Hematopoietic multipotent progenitor cell treated with erythropoietin and hydrocortisone succinate and interleukin-3 and kit ligand, for 15 days (in vitro differentiated cells): ENCODE data around the gene ARHGEF19.
"Not testable (repeated sequence)": the region's sequence is repeated elsewhere in the genome, so short reads cannot be mapped to it uniquely, and the experiment has no call there.

Experiments
- DNase-seq: peaks from one replicate; pipeline ENCODE4 v3.0.0-alpha.2; 2015; ENCODE audit warnings: low spot score

The ARHGEF19 gene

GRCh38 chr1:16243936-16244649, 31.6 kb upstream of the ARHGEF19 start:
- peak; percentile 95 for DNase-seq

- DNase-seq, result peak; percentile 77
Measured at GRCh38 chr1:16243215-16243610, 30.8 kb upstream of the ARHGEF19 start.

- no peak for DNase-seq
Measured at GRCh38 chr1:16242556-16243214, 30.2 kb upstream of the ARHGEF19 start.

- no peak for DNase-seq
Measured at GRCh38 chr1:16241221-16241708, 28.8 kb upstream of the ARHGEF19 start.

GRCh38 chr1:16239972-16240491, 27.6 kb upstream of the ARHGEF19 start:
- no peak for DNase-seq

GRCh38 chr1:16237343-16237830, 24.9 kb upstream of the ARHGEF19 start:
- no peak for DNase-seq

GRCh38 chr1:16236511-16237342, 24.3 kb upstream of the ARHGEF19 start, which contains the start of gene CPLANE2:
CPLANE2 (minus strand) TSS chr1:16237183; CDS start chr1:16236742, 441 bp downstream.
- peak; percentile 95 for DNase-seq

- peak; percentile 84 for DNase-seq
Measured at GRCh38 chr1:16235944-16236510, 23.6 kb upstream of the ARHGEF19 start.

GRCh38 chr1:16235347-16235746, 22.9 kb upstream of the ARHGEF19 start:
- DNase-seq, result no peak

GRCh38 chr1:16233431-16233830, 21.0 kb upstream of the ARHGEF19 start:
- no peak for DNase-seq

- DNase-seq, result no peak
Measured at GRCh38 chr1:16232316-16232710, 19.9 kb upstream of the ARHGEF19 start.

GRCh38 chr1:16231331-16232315, 19.2 kb upstream of the ARHGEF19 start:
- no peak for DNase-seq

GRCh38 chr1:16230744-16231143, 18.3 kb upstream of the ARHGEF19 start:
- no peak for DNase-seq

GRCh38 chr1:16229976-16230740, 17.7 kb upstream of the ARHGEF19 start:
- DNase-seq, result no peak

GRCh38 chr1:16226490-16227179, 14.2 kb upstream of the ARHGEF19 start:
- no peak for DNase-seq

- DNase-seq, result no peak
Measured at GRCh38 chr1:16226129-16226489, 13.7 kb upstream of the ARHGEF19 start.

GRCh38 chr1:16224472-16224871, 12.0 kb upstream of the ARHGEF19 start:
- no peak for DNase-seq

GRCh38 chr1:16222716-16223115, 10.3 kb upstream of the ARHGEF19 start:
- DNase-seq, result not testable (repeated sequence)

- no peak for DNase-seq
Measured at GRCh38 chr1:16221499-16221898, 9.0 kb upstream of the ARHGEF19 start.
